ENCODE data around the gene TGFB1I1. TPM values are rescaled to one million over a fixed set of nuclear protein-coding genes. Genes with fewer than 3 reads are reported as not detected.

Gene TGFB1I1
- total and polyA plus RNA-seq, 2 of the 13 experiments (the other 11 are each of a cell fraction or from before 2014, with no cell fraction given), result 0.80 to 2.9 TPM

- TF ChIP-seq ZBTB44 (CRISPR knock-in tag; IDR thresholded peaks at IDR 0.05), result no peak
- no peak for TF ChIP-seq ARID3A (IDR thresholded peaks at IDR 0.05; ENCODE audit: low read depth, low read length)
- peak; percentile 30 for TF ChIP-seq ZNF407 (CRISPR knock-in tag; IDR thresholded peaks at IDR 0.05; ENCODE audit: not compliant biosample characterization)
- peak; percentile 34; the same call in 1 of the 2 replicates for TF ChIP-seq HNF1B (CRISPR knock-in tag; IDR thresholded peaks at IDR 0.05)
- TF ChIP-seq TOE1 (CRISPR knock-in tag; IDR thresholded peaks at IDR 0.05), result no peak
- peak; percentile 9; the same call in 1 of the 2 replicates for TF ChIP-seq ATF2 (CRISPR knock-in tag; IDR thresholded peaks at IDR 0.05)
- TF ChIP-seq FLYWCH1 (CRISPR knock-in tag; IDR thresholded peaks at IDR 0.05), result no peak
- TF ChIP-seq TBL1XR1 (IDR thresholded peaks at IDR 0.05; ENCODE audit: borderline replicate concordance, low read length, partially characterized antibody), result peak; percentile 69
- peak; percentile 22; the same call in 1 of the 2 replicates for TF ChIP-seq ZNF607 (CRISPR knock-in tag; IDR thresholded peaks at IDR 0.05; ENCODE audit: borderline replicate concordance)
Measured at GRCh38 chr16:31477220-31478216, 5.6 kb downstream of the TGFB1I1 start (continued).
